ENCODE measurements around the gene SLC6A2.
"Not testable (repeated sequence)": the region's sequence is repeated elsewhere in the genome, so short reads cannot be mapped to it uniquely, and the experiment has no call there.

The SLC6A2 gene

GRCh38 chr16:55655897-55656681, at the start of gene SLC6A2:
Gene SLC6A2 (plus strand): TSS chr16:55655988. CDS start chr16:55656695, 707 bp downstream.
- no peak for DNase-seq

GRCh38 chr16:55613613-55614335, 42.0 kb upstream of the SLC6A2 start:
- no peak for DNase-seq

GRCh38 chr16:55615071-55615470, 40.7 kb upstream of the SLC6A2 start:
- DNase-seq = no peak

- not testable (repeated sequence) for DNase-seq
Observed at GRCh38 chr16:55615670-55616069, 40.1 kb upstream of the SLC6A2 start.

GRCh38 chr16:55621771-55622170, 34.0 kb upstream of the SLC6A2 start:
- DNase-seq = no peak

- DNase-seq = no peak
Observed at GRCh38 chr16:55622272-55622671, 33.5 kb upstream of the SLC6A2 start.

- no peak for DNase-seq
Observed at GRCh38 chr16:55622930-55623561, 32.7 kb upstream of the SLC6A2 start.

GRCh38 chr16:55623640-55624039, 32.1 kb upstream of the SLC6A2 start:
- DNase-seq = no peak

- DNase-seq = no peak
Observed at GRCh38 chr16:55624696-55625095, 31.1 kb upstream of the SLC6A2 start.

- DNase-seq = no peak
Observed at GRCh38 chr16:55625843-55626242, 29.9 kb upstream of the SLC6A2 start.

GRCh38 chr16:55628306-55628968, 27.4 kb upstream of the SLC6A2 start:
- DNase-seq = no peak

- no peak for DNase-seq
Observed at GRCh38 chr16:55630774-55631173, 25.0 kb upstream of the SLC6A2 start.

- no peak for DNase-seq
Observed at GRCh38 chr16:55632259-55632658, 23.5 kb upstream of the SLC6A2 start.

- DNase-seq = no peak
Observed at GRCh38 chr16:55634193-55634592, 21.6 kb upstream of the SLC6A2 start.

GRCh38 chr16:55638256-55638655, 17.5 kb upstream of the SLC6A2 start:
- no peak for DNase-seq

GRCh38 chr16:55640701-55641327, 15.0 kb upstream of the SLC6A2 start:
- no peak for DNase-seq

GRCh38 chr16:55641430-55642056, 14.2 kb upstream of the SLC6A2 start:
- no peak for DNase-seq

- no peak for DNase-seq
Observed at GRCh38 chr16:55642611-55643010, 13.2 kb upstream of the SLC6A2 start.

- no peak for DNase-seq
Observed at GRCh38 chr16:55643161-55643970, 12.4 kb upstream of the SLC6A2 start.

GRCh38 chr16:55645986-55646385, 9.8 kb upstream of the SLC6A2 start:
- no peak for DNase-seq

- no peak for DNase-seq
Observed at GRCh38 chr16:55647343-55647742, 8.4 kb upstream of the SLC6A2 start.
